NCI-H2029 (cell line): ENCODE data around the gene ZNF862.
A peak's percentile ranks its signal among the peaks of the same experiment; 100 is the strongest.
"Not testable (repeated sequence)": the region's sequence is repeated elsewhere in the genome, so short reads cannot be mapped to it uniquely, and the experiment has no call there.

ENCODE experiments used
- DNase-seq: peaks from one replicate; lab custom pipeline; 2025; lab: John Stamatoyannopoulos, UW

Gene ZNF862

DNA sequence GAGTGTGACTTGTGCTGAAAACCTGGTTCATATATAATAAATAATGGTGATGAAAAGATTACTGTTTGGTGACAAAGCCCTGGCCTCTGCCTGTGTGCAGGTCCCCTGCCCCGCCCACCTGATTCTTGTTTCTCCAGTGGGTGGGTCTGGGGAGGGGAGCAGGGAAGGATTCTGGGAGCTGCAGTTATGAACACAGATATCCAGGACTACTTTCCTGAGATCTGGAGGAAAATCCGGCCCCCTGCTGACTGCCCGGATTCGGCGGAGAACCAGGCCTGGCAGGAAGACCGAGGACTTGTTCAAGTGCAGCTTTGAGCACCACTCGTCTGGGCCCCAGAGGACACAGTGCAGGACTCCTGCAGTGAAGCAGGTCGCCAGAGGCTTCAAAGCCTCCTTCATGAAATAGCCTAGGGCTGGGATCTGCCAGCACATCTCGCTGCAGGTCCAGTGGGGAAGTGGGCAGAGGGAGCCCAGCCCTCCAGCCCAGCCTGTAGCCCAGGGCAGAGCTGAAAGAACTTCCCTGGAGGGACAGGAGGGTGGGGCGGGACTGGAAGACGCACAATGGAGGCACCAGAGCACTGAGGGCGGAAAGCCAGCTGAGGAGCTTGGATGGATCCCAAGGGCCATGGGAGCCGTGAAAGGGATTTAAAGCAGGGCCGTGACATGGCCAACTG, 42.6 kb downstream of the ZNF862 start:
- DNase-seq: peak; percentile 51

GRCh38 chr7:149881328-149882247, 43.4 kb downstream of the ZNF862 start:
- DNase-seq: no peak

DNA sequence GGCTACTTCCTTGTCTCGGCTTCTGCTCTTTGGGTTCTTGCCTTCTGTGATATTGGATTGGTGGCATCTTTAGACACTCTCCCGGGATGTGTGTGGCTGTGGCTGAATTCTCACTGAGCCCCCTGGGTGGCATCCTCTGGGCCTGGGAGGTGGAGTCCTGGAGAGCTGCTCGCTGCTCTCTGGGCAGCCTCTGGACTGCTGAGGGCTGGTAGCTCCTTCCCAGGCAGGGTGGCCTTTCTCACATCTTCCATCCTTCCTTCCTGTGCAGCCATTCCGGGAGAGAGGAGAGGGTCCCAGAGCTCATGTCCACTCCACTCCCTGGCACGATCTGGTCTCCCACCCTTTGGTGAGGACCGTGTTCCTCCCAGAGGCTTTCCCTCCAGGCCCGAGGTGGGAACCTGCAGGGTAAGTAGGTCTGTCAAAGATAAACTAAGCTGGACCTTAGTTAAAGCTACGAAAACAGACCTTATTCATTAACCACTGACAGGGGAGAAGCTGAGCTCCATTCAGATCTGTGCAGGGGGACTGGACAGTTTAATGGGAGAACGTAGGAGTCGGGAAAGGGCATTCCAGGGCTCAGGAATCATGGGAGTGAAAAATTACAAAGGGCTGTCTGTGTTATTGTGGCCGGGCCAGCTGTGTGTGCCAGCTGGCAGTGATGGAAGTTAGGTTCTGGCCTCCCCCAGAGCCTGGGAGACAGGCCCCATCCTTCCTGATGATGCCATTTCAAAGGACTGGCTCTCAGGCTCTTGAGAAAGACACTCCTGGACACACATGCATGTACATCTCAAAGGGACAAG, 44.3 kb downstream of the ZNF862 start:
- DNase-seq: no peak

DNA sequence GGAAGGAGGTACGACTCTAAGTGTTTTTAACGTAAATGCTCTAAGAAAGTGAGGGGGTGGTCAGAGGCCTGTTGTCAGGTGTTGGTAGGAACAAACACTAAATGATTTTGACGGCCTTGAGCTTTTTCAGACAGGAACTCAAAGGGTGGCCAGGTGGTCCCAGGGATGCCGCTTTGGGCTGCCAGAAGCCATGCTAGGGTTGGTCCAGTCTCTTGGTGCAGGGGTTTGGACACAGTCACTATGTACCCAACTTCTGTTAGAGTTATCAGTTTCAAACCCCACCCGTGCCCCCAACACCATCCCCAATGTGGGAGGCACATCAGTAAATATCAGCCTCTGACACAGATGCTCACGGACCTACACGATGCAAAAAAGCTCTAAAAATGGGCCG, 44.9 kb downstream of the ZNF862 start:
- no peak for DNase-seq

DNA sequence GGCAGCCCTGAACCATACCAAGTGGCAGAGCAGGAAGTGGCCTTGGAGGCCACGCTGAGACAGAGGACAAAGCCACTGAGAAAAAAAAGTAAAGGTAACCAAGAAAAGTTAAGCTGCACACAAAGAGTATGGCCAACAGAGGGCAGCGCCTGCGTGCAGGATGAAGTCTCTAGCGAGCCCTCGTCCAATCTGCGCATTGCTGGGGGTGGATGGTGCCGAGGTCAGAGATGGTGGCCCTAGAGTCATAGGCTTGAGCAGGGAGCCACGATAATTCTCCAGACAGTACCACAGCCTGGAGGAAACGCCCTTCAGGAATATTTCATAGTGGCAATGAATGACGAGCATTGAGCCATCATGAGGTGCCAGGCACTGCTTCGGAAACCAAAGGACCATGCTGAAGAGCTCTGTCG, 45.3 kb downstream of the ZNF862 start:
- DNase-seq: peak; percentile 15

- DNase-seq: no peak
These were observed 45.8 kb downstream of the ZNF862 start for GRCh38 chr7:149884016-149884415.

GRCh38 chr7:149884541-149884940, 46.4 kb downstream of the ZNF862 start:
- no peak for DNase-seq

DNA sequence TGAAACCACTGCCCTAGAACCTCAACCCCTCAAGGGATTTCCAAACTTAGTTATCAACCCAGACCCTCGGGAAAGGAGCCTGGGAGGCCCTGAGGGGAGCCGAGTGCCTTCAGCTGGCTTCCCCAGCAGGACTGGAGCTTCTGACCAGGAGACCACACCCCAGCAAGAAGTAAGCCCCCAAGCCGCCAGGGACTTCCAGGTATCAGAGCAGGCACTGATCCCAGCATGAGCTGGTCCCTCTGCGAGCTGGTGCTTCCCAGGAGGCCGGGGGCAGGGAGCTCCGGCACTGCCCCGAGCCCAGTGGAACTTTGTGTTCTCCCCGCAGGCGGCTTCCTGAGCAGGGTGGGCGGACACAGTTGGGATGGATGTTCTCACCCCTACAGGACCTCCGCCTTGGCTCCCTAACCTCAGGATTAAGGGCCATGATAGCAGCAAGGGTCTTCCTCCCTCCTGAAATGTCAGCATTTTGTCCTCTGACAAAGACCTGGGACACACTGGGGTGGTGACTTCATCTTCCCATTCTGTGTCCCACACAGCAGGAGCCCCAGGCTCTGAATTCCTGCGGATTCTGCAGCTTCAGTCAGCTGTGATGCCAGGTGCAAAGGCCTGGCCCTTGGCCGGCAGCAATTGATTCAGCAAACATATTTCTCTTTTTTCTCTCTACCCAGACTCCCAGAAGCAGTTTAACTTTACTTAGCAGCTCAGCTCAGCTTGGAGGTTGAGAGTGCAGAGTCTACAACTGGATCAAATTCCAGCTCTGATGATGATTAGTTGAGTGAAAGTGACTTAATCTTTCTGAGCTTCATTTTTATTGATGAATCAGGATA, 47.2 kb downstream of the ZNF862 start:
- no peak for DNase-seq

GRCh38 chr7:149886018-149886415, 47.8 kb downstream of the ZNF862 start:
- no peak for DNase-seq

DNA sequence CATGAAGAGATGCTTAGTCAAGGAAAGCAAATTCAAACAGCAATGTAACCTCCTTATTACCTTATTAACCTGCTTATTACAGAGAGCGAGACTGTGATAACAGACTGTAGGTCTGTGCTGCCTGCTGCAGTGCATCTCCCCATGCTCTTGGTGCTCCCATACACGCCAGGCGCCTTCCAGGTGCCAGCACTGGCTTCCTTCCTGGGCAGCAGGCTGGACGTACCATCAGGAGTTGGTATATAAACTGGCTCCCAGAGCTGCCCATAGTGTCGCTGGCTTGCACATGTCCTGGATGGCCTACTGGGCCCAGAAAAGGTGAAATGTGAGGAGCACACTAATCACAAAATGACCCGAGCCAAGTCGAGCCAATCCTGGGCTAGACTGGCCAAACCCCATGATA, 49.1 kb downstream of the ZNF862 start:
- no peak for DNase-seq

GRCh38 chr7:149890715-149891114, 52.5 kb downstream of the ZNF862 start:
- DNase-seq: not testable (repeated sequence)

GRCh38 chr7:149894957-149895356, 56.8 kb downstream of the ZNF862 start:
- DNase-seq: not testable (repeated sequence)

- DNase-seq: not testable (repeated sequence)
These were observed 69.7 kb downstream of the ZNF862 start for GRCh38 chr7:149907776-149908376.

DNA sequence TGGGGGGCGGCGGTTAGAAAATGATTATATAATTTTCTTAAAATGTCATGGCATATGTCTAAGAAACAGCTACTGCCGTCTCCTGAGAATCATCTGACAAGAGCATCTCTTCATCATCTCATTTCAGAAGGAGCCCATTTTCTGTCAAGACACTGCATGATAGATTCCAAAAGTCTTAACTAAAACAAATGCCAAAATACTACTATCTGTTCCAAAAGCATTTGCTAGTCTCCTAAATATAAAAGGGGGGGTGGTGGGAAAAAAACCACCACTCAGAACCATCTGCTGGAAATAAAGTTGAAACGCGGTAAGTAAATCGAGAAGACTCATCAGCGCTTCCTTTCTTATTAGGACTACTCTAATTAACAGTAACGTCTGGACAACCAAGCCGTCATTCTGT, 72.0 kb downstream of the ZNF862 start:
- DNase-seq: not testable (repeated sequence)

GRCh38 chr7:149912126-149912525, 74.0 kb downstream of the ZNF862 start:
- not testable (repeated sequence) for DNase-seq
